Prostate gland (tissue), 2 donors: Measurements from ENCODE around the gene CDKN2A.

Source experiments
- POLR2A ChIP-seq: fragments of 450-650 bp; IDR thresholded peaks from one replicate; pipeline ENCODE4 v1.6.1; 2016; ENCODE audit warnings: antibody characterized with exemption, mild to moderate bottlenecking
- POLR2AphosphoS5 ChIP-seq: sonication (generic); formaldehyde crosslinking; IDR thresholded peaks from one replicate; pipeline ENCODE4 v1.6.1; 2017; ENCODE audit warnings: antibody characterized with exemption
- TF ChIP-seq, protein P1 (sequence below), 4 experiments: fragments of 200-600 bp in 2 of 4; fragments of 450-650 bp in 2 of 4; sonication (generic) in 2 of 4; IDR thresholded peaks; 1 replicate in 3 of 4; 2 replicates in 1 of 4; pipeline ENCODE4 v1.5.1; 2016 to 2019; ENCODE audit warnings: antibody characterized with exemption in 4 of 4, mild to moderate bottlenecking in 2 of 4, moderate library complexity in 2 of 4

DNA sequence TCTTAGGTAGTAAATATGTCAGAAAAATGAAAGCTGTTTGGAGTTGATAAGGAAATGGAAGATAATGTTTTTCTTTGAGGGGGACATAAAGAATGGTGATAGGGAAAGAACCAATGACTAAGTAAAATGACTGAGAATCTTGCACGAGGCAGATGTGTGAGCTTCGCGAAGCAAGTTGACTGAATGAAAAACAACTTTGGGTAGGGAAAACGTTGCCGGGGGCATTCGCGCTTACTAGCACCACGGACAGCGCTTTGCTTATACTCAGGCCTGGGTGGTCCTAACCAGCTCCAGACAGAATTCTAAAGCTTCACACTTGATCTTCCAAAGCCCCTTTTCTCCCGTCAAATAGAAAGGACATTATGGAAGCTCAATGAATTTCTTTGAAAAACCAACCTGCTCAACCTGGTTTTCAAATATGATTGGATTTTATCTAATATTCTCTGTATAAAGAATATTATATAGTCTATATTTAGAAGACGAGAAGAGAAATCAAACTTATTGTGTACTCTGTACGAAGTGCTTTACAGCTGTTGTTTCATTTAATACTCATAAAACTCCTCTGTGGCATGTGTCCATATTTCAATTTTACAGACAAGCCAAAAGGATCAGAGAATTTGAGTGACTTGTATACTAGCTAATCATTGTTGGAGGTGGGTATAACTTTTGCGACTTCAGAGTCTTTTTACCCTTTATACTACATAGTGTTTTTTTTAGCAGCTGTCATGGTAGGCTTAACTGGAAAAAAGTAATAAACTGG is 16.9 kb upstream of the CDKN2A start:
- TF ChIP-seq POLR2AphosphoS5: no peak
- TF ChIP-seq POLR2A: no peak
- TF ChIP-seq, protein P1, sequence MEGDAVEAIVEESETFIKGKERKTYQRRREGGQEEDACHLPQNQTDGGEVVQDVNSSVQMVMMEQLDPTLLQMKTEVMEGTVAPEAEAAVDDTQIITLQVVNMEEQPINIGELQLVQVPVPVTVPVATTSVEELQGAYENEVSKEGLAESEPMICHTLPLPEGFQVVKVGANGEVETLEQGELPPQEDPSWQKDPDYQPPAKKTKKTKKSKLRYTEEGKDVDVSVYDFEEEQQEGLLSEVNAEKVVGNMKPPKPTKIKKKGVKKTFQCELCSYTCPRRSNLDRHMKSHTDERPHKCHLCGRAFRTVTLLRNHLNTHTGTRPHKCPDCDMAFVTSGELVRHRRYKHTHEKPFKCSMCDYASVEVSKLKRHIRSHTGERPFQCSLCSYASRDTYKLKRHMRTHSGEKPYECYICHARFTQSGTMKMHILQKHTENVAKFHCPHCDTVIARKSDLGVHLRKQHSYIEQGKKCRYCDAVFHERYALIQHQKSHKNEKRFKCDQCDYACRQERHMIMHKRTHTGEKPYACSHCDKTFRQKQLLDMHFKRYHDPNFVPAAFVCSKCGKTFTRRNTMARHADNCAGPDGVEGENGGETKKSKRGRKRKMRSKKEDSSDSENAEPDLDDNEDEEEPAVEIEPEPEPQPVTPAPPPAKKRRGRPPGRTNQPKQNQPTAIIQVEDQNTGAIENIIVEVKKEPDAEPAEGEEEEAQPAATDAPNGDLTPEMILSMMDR (IDR thresholded peaks at IDR 0.05): no peak
